HepG2 (cell line): ENCODE data around the gene UNC5B. TPM values are rescaled to one million over a fixed set of nuclear protein-coding genes. Genes with fewer than 3 reads are reported as not detected.
A peak's percentile ranks its signal among the peaks of the same experiment; 100 is the strongest.

Experiments used
- BORCS8-MEF2B ChIP-seq: sonication (generic); formaldehyde crosslinking; IDR thresholded peaks from 2 replicates; pipeline ENCODE4 v1.8.0; 2022; ENCODE audit warnings: mild to moderate bottlenecking, missing genetic modification reagents
- ESRRA ChIP-seq: sonication (generic); formaldehyde crosslinking; IDR thresholded peaks from 2 replicates; pipeline ENCODE4 v1.5.1; 2020; ENCODE audit warnings: mild to moderate bottlenecking, low read depth, missing genetic modification reagents
- FOSL1 ChIP-seq: sonication (generic); formaldehyde crosslinking; IDR thresholded peaks from 2 replicates; pipeline ENCODE4 v1.9.0; 2021; ENCODE audit warnings: missing genetic modification reagents, borderline replicate concordance
- GATA4 ChIP-seq: sonication (generic); IDR thresholded peaks from 2 replicates; pipeline ENCODE4 v1.6.1; 2016; ENCODE audit warnings: antibody characterized with exemption, low read depth, borderline replicate concordance
- GATAD2A ChIP-seq: IDR thresholded peaks from 2 replicates; pipeline ENCODE4 v1.6.1; 2016
- HBP1 ChIP-seq: IDR thresholded peaks from 2 replicates; pipeline ENCODE4 v1.6.1; 2016; ENCODE audit warnings: low read depth, control low read depth
- NRL ChIP-seq: sonication (generic); formaldehyde crosslinking; IDR thresholded peaks from 2 replicates; pipeline ENCODE4 v1.5.0; 2020; ENCODE audit warnings: missing genetic modification reagents, mild to moderate bottlenecking, moderate library complexity, borderline replicate concordance
- SAFB2 ChIP-seq: sonication (generic); formaldehyde crosslinking; IDR thresholded peaks from 2 replicates; pipeline ENCODE4 v1.5.1; 2020; ENCODE audit warnings: missing genetic modification reagents, low read depth, mild to moderate bottlenecking, borderline replicate concordance
- UBTF ChIP-seq: sonication (generic); formaldehyde crosslinking; IDR thresholded peaks from 2 replicates; pipeline ENCODE4 v1.4.0; 2020; ENCODE audit warnings: mild to moderate bottlenecking, missing genetic modification reagents
- ZFP36 ChIP-seq: fragments of 150-350 bp; IDR thresholded peaks from 2 replicates; pipeline ENCODE4 v1.6.1; 2018; ENCODE audit warnings: borderline replicate concordance, low read length, low read depth; ENCODE audit not compliant: partially characterized antibody
- ZNF101 ChIP-seq: sonication (generic); formaldehyde crosslinking; IDR thresholded peaks from 2 replicates; pipeline ENCODE4 v1.4.0; 2020; ENCODE audit warnings: mild to moderate bottlenecking, low read depth, missing genetic modification reagents, borderline replicate concordance
- ZNF124 ChIP-seq: sonication (generic); formaldehyde crosslinking; IDR thresholded peaks from 2 replicates; pipeline ENCODE4 v1.4.0; 2020; ENCODE audit warnings: missing genetic modification reagents
- ZNF282 ChIP-seq: fragments of 450-650 bp; IDR thresholded peaks from 2 replicates; pipeline ENCODE4 v1.6.1; 2018; ENCODE audit not compliant: partially characterized antibody
- ZNF619 ChIP-seq: sonication (generic); formaldehyde crosslinking; IDR thresholded peaks from 2 replicates; pipeline ENCODE4 v1.4.0; 2020; ENCODE audit warnings: mild to moderate bottlenecking, missing genetic modification reagents
- polyA plus RNA-seq, 8 experiments: library from polyadenylated mRNA; depleted of rRNA in 3 of 8; stranded (reverse) in 7 of 8; unstranded in 1 of 8; fragments of >200 nt; fragmentation: Illumina TruSeq in 4 of 8; extraction: Trizol in 4 of 8; gene quantifications; 2 replicates each; pipeline versions ENCODE4 v1.2.1 to v1.2.3, GENCODE V29; 2011 to 2016; ENCODE audit warnings: low read depth in 4 of 8, missing spikeins in 1 of 8, mixed read lengths in 1 of 8; ENCODE audit not compliant: insufficient read depth in 1 of 8
- total RNA-seq, 5 experiments: library from RNA; depleted of rRNA; stranded (reverse); fragments of >200 nt; fragmentation: Illumina TruSeq; extraction: Trizol; gene quantifications; 2 replicates each; pipeline ENCODE4 v1.2.3, GENCODE V29; 2016; ENCODE audit warnings: low read depth in 1 of 5
- TF ChIP-seq, protein P1 (sequence below): sonication (generic); formaldehyde crosslinking; IDR thresholded peaks from 2 replicates; pipeline ENCODE4 v1.4.0; 2020; ENCODE audit warnings: mild to moderate bottlenecking, missing genetic modification reagents
- TF ChIP-seq, protein P2 (sequence below): sonication (generic); formaldehyde crosslinking; IDR thresholded peaks from 2 replicates; pipeline ENCODE4 v1.5.1; 2020; ENCODE audit warnings: mild to moderate bottlenecking, missing genetic modification reagents, moderate library complexity

UNC5B gene
- total and polyA plus RNA-seq, 2 of the 13 experiments (the other 11 are each of a cell fraction or from before 2014, with no cell fraction given): 0.07 TPM

- TF ChIP-seq, protein P1, sequence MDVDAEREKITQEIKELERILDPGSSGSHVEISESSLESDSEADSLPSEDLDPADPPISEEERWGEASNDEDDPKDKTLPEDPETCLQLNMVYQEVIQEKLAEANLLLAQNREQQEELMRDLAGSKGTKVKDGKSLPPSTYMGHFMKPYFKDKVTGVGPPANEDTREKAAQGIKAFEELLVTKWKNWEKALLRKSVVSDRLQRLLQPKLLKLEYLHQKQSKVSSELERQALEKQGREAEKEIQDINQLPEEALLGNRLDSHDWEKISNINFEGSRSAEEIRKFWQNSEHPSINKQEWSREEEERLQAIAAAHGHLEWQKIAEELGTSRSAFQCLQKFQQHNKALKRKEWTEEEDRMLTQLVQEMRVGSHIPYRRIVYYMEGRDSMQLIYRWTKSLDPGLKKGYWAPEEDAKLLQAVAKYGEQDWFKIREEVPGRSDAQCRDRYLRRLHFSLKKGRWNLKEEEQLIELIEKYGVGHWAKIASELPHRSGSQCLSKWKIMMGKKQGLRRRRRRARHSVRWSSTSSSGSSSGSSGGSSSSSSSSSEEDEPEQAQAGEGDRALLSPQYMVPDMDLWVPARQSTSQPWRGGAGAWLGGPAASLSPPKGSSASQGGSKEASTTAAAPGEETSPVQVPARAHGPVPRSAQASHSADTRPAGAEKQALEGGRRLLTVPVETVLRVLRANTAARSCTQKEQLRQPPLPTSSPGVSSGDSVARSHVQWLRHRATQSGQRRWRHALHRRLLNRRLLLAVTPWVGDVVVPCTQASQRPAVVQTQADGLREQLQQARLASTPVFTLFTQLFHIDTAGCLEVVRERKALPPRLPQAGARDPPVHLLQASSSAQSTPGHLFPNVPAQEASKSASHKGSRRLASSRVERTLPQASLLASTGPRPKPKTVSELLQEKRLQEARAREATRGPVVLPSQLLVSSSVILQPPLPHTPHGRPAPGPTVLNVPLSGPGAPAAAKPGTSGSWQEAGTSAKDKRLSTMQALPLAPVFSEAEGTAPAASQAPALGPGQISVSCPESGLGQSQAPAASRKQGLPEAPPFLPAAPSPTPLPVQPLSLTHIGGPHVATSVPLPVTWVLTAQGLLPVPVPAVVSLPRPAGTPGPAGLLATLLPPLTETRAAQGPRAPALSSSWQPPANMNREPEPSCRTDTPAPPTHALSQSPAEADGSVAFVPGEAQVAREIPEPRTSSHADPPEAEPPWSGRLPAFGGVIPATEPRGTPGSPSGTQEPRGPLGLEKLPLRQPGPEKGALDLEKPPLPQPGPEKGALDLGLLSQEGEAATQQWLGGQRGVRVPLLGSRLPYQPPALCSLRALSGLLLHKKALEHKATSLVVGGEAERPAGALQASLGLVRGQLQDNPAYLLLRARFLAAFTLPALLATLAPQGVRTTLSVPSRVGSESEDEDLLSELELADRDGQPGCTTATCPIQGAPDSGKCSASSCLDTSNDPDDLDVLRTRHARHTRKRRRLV (CRISPR knock-in tag): no peak
- 0 out of 2 replicates have a peak, but pooled peaks have one; percentile 38 for TF ChIP-seq ZNF124 (CRISPR knock-in tag)
- TF ChIP-seq ZFP36: no peak
- no peak for TF ChIP-seq ZNF619 (CRISPR knock-in tag)
- TF ChIP-seq ZNF101 (CRISPR knock-in tag): no peak
- TF ChIP-seq UBTF (CRISPR knock-in tag): no peak
- TF ChIP-seq GATAD2A: no peak; the same call in 1 of the 2 replicates
- TF ChIP-seq GATA4: no peak
- TF ChIP-seq FOSL1 (CRISPR knock-in tag): no peak
- TF ChIP-seq BORCS8-MEF2B (CRISPR knock-in tag): peak; percentile 44; the same call in 1 of the 2 replicates
- TF ChIP-seq HBP1 (CRISPR knock-in tag): 0 out of 2 replicates have a peak, but pooled peaks have one; percentile 25
- no peak for TF ChIP-seq SAFB2 (CRISPR knock-in tag)
- TF ChIP-seq, protein P2, sequence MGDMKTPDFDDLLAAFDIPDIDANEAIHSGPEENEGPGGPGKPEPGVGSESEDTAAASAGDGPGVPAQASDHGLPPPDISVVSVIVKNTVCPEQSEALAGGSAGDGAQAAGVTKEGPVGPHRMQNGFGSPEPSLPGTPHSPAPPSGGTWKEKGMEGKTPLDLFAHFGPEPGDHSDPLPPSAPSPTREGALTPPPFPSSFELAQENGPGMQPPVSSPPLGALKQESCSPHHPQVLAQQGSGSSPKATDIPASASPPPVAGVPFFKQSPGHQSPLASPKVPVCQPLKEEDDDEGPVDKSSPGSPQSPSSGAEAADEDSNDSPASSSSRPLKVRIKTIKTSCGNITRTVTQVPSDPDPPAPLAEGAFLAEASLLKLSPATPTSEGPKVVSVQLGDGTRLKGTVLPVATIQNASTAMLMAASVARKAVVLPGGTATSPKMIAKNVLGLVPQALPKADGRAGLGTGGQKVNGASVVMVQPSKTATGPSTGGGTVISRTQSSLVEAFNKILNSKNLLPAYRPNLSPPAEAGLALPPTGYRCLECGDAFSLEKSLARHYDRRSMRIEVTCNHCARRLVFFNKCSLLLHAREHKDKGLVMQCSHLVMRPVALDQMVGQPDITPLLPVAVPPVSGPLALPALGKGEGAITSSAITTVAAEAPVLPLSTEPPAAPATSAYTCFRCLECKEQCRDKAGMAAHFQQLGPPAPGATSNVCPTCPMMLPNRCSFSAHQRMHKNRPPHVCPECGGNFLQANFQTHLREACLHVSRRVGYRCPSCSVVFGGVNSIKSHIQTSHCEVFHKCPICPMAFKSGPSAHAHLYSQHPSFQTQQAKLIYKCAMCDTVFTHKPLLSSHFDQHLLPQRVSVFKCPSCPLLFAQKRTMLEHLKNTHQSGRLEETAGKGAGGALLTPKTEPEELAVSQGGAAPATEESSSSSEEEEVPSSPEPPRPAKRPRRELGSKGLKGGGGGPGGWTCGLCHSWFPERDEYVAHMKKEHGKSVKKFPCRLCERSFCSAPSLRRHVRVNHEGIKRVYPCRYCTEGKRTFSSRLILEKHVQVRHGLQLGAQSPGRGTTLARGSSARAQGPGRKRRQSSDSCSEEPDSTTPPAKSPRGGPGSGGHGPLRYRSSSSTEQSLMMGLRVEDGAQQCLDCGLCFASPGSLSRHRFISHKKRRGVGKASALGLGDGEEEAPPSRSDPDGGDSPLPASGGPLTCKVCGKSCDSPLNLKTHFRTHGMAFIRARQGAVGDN (CRISPR knock-in tag): peak; percentile 76
- peak; percentile 37; the same call in 1 of the 2 replicates for TF ChIP-seq NRL
- no peak for TF ChIP-seq ZNF282
- no peak for TF ChIP-seq ESRRA (CRISPR knock-in tag)
Measured at GRCh38 chr10:71333129-71333887, 120.9 kb downstream of the UNC5B start (continued).
